ENCODE results near the gene BCAT1. TPM values are rescaled to one million over a fixed set of nuclear protein-coding genes. Genes with fewer than 3 reads are reported as not detected.

The BCAT1 gene
- total RNA-seq, 4 donors from 2014 or later = 0.80 to 14.0 (median 3.9) TPM

DNA sequence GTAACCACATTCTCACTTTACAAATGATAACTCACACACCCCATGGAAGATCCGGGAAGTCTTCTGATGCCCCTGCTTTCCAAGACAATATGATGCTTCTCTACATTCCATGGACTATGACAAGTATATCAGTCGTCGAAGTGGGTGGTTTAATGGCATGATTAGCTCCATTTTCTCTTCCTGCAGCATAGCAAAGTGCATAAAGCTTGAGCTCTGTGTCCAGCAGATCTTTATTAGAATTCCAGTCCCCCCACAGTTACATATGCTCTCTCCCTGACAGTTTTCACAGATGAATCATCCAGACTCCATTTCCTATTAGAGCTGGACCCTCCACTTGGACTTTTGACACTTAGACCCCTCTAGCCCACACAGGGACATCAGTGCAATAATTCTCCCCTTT lies 174.9 kb downstream of the BCAT1 start:
- whole genome bisulfite sequencing, 2 donors (ENCODE audit: low coverage in 1 of 2) = 61 to 96% methylated on average over 3 of the region's 3 CpGs
- in situ Hi-C loops (cut with MboI; ENCODE audit: low pct_ligation_motif_present in 1 of 4, low pct_unique_long_range_greater_than_20kb in 1 of 4, low sequenced_read_pairs in 3 of 4) = no loop called here
- no peak for DNase-seq
- Histone ChIP-seq H3K4me1 (peaks cover 0 to 8% (median 0%) of the 10 kb centered on the region in 4 donors), H3K4me3 (no peak overlapping the region), H3K27ac (no peak overlapping the region), H3K27me3 (no peaks in the 10 kb centered on the region), H3K9me3 (no peaks in the 10 kb centered on the region), H3K36me3 (no peaks in the 10 kb centered on the region)
- intact Hi-C loops (cut with DNase I; ENCODE audit: low total_unique reads) = no loop called here
- TF ChIP-seq POLR2AphosphoS5 (IDR thresholded peaks at IDR 0.05) = no peak
- TF ChIP-seq POLR2A (IDR thresholded peaks at IDR 0.05) = no peak
- TF ChIP-seq, protein P1, sequence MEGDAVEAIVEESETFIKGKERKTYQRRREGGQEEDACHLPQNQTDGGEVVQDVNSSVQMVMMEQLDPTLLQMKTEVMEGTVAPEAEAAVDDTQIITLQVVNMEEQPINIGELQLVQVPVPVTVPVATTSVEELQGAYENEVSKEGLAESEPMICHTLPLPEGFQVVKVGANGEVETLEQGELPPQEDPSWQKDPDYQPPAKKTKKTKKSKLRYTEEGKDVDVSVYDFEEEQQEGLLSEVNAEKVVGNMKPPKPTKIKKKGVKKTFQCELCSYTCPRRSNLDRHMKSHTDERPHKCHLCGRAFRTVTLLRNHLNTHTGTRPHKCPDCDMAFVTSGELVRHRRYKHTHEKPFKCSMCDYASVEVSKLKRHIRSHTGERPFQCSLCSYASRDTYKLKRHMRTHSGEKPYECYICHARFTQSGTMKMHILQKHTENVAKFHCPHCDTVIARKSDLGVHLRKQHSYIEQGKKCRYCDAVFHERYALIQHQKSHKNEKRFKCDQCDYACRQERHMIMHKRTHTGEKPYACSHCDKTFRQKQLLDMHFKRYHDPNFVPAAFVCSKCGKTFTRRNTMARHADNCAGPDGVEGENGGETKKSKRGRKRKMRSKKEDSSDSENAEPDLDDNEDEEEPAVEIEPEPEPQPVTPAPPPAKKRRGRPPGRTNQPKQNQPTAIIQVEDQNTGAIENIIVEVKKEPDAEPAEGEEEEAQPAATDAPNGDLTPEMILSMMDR (IDR thresholded peaks at IDR 0.05) = no peak
- no peak for TF ChIP-seq EP300 (IDR thresholded peaks at IDR 0.05; ENCODE audit: low read depth)

DNA sequence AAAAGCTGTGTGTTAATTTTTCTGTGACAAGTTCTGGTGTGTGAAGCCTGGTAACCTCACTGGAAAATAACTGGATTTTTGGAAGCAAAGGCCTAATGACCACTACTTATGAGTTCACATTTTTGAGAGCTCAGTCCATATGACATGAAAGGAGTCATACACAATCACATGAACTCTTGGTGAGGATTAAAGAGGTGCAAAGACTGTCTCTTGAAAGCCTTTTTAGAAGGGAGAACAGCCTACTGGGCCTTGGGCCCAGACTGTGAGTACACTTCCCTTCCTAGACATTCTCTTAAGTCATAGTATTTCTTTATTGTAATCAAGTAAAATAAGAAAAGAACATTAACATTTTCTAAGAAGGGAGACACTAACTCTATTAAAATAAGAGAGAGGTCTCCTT lies 176.1 kb downstream of the BCAT1 start:
- no peaks in the 10 kb centered on the region for H3K36me3 ChIP-seq
- no peak overlapping the region for H3K4me3 ChIP-seq
- H3K27ac ChIP-seq = no peak overlapping the region
- no peaks in the 10 kb centered on the region for H3K4me1 ChIP-seq
- in situ Hi-C loops (cut with MboI; ENCODE audit: low pct_ligation_motif_present in 1 of 4, low pct_unique_long_range_greater_than_20kb in 1 of 4, low sequenced_read_pairs in 3 of 4) (no loop called here), intact Hi-C loops (cut with DNase I; ENCODE audit: low total_unique reads) (no loop called here)
- DNase-seq = no peak
- no peak for TF ChIP-seq EP300 (IDR thresholded peaks at IDR 0.05; ENCODE audit: low read depth)
- TF ChIP-seq, protein P1 (IDR thresholded peaks at IDR 0.05) = no peak
- no peak for TF ChIP-seq POLR2AphosphoS5 (IDR thresholded peaks at IDR 0.05)
- no peak for TF ChIP-seq POLR2A (IDR thresholded peaks at IDR 0.05)
- no peaks in the 10 kb centered on the region for H3K27me3 ChIP-seq
- H3K9me3 ChIP-seq = no peaks in the 10 kb centered on the region

DNA sequence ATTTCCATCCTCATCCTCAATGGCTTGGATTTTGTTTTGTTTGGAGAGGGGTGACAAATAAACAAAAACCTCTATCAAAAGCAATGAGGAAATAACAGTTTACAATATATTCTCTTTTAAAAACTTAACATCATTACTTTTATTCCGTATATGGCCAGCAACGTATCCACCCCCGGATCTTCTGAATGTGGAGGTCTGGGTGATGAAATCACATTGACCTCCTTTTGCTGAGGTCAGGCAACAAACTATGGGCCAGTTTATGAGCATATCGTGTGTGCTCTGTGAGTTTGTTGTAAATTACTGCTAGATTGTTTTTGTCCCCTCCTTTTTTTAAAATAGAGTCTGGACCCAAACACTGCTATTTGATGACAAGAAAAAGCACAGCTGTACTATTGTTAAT lies 178.1 kb downstream of the BCAT1 start:
- no peaks in the 10 kb centered on the region for H3K4me1 ChIP-seq
- H3K36me3 ChIP-seq = no peaks in the 10 kb centered on the region
- DNase-seq = no peak
- no peaks in the 10 kb centered on the region for H3K9me3 ChIP-seq
- H3K27ac ChIP-seq = no peak overlapping the region
- H3K4me3 ChIP-seq = no peak overlapping the region
- intact Hi-C loops (cut with DNase I; ENCODE audit: low total_unique reads) = no loop called here
- WGBS, 2 donors (ENCODE audit: low coverage in 1 of 2) = 54 to 78% methylated on average over 3 to 4 of the region's 4 CpGs
- in situ Hi-C loops (cut with MboI; ENCODE audit: low pct_ligation_motif_present in 1 of 4, low pct_unique_long_range_greater_than_20kb in 1 of 4, low sequenced_read_pairs in 3 of 4) = no loop called here
- TF ChIP-seq POLR2A (IDR thresholded peaks at IDR 0.05) (no peak), EP300 (IDR thresholded peaks at IDR 0.05; ENCODE audit: low read depth) (no peak), POLR2AphosphoS5 (IDR thresholded peaks at IDR 0.05) (no peak)
- TF ChIP-seq, protein P1 (IDR thresholded peaks at IDR 0.05) = no peak
- H3K27me3 ChIP-seq = no peaks in the 10 kb centered on the region

DNA sequence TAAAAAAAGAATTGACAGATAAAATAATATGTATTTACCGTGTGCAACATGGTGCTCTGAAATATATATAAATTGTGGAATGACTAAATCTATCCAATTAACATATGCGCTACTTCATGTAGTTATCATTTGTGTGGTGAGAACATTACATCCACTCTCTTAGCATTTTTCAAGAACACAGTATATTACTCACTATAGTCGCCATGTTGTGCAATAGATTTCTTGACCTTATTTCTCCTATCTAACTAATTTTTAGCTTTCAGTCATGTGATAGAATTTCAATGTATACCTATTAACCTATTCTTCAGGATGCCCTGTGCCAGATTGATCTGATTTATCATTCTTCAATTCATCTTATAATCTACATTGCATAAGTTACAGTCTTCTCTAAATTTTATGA lies 178.6 kb downstream of the BCAT1 start:
- no peaks in the 10 kb centered on the region for H3K9me3 ChIP-seq
- intact Hi-C loops (cut with DNase I; ENCODE audit: low total_unique reads) = no loop called here
- no peak overlapping the region for H3K27ac ChIP-seq
- no peak for DNase-seq
- WGBS, 2 donors (ENCODE audit: low coverage in 1 of 2) = 87 to 88% methylated on average over 3 of the region's 3 CpGs
- no peaks in the 10 kb centered on the region for H3K27me3 ChIP-seq
- no peaks in the 10 kb centered on the region for H3K36me3 ChIP-seq
- no peak overlapping the region for H3K4me3 ChIP-seq
- in situ Hi-C loops (cut with MboI; ENCODE audit: low pct_ligation_motif_present in 1 of 4, low pct_unique_long_range_greater_than_20kb in 1 of 4, low sequenced_read_pairs in 3 of 4) = no loop called here
- H3K4me1 ChIP-seq = no peaks in the 10 kb centered on the region
- TF ChIP-seq, protein P1 (IDR thresholded peaks at IDR 0.05) = no peak
- TF ChIP-seq POLR2AphosphoS5 (IDR thresholded peaks at IDR 0.05) = no peak
- no peak for TF ChIP-seq POLR2A (IDR thresholded peaks at IDR 0.05)
- no peak for TF ChIP-seq EP300 (IDR thresholded peaks at IDR 0.05; ENCODE audit: low read depth)

All from transverse colon (tissue), 4 donors.